A549 (cell line): Measurements from ENCODE around the gene PTPRN2.

Source experiments
- CEBPB ChIP-seq, 2 experiments: fragments of >200 bp in 1 of 2; sonication (Bioruptor Twin) in 1 of 2; formaldehyde crosslinking in 1 of 2; IDR thresholded peaks; 2 replicates each; pipeline ENCODE4 v1.6.1; 2012 to 2016
- GATA3 ChIP-seq: IDR thresholded peaks from 2 replicates; pipeline ENCODE4 v1.6.1; 2012; ENCODE audit warnings: borderline replicate concordance
- HDAC2 ChIP-seq: fragments of 200-600 bp; sonication (generic); IDR thresholded peaks from 2 replicates; pipeline ENCODE4 v1.6.1; 2016
- ZFP36 ChIP-seq: fragments of 450-650 bp; IDR thresholded peaks from 2 replicates; pipeline ENCODE4 v1.6.1; 2014; ENCODE audit warnings: borderline replicate concordance; ENCODE audit not compliant: partially characterized antibody
- TF ChIP-seq, protein P1 (sequence below): fragments of 250-450 bp; sonication (Bioruptor Pico); IDR thresholded peaks from 2 replicates; pipeline ENCODE4 v1.5.0; 2021; ENCODE audit warnings: mild to moderate bottlenecking, moderate library complexity, borderline replicate concordance
- TF ChIP-seq, protein P2 (sequence below): fragments of >200 bp; sonication (Bioruptor Twin); formaldehyde crosslinking; IDR thresholded peaks from 3 replicates; pipeline ENCODE4 v1.5.1; 2016
- TF ChIP-seq, protein P3 (sequence below): IDR thresholded peaks from 2 replicates; pipeline ENCODE4 v1.6.1; 2012

DNA sequence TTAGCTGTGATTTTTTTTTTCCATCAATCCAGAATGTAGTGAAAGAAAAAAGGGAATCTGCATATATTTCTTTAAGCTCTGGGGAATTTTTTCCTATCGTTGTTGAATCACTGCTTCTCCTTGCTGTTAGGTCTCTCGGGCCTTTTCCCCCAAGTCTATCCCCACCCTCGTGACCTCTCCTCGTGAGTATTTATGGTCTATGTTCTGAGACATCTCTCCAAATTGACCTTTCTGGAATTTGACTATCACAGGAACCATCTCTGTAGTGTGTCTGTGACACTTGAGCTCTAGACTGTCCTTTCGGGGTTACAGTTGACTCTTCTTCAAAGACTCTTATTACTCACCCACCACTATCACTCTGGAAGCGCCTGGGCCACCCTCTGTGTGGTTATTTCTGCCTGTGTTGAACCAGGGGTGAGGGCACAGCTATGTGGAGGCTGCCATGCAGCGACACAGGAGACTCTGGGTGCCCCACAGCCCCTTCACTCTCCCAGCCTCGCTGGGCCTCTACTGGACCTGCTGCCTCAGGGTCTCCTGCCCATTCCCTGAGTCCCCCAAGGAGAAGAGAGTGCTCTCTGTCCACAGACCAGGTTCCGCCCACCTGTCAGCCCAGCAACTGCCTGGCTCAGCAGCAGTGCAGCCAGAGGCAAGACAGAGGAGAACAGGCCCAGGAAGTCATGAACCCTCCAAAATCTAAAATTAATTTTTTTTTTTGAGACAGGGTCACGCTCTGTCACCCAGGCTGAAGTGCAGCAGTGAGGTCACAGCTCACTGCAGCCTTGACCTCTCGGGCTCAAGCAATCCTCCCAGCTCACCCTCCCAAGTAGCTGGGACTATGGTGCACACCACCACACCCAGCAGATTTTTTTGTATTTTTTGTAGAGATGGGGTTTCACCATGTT is 45.7 kb upstream of the PTPRN2 start:
- TF ChIP-seq HDAC2, result no peak
- no peak for TF ChIP-seq GATA3
- TF ChIP-seq, protein P1, sequence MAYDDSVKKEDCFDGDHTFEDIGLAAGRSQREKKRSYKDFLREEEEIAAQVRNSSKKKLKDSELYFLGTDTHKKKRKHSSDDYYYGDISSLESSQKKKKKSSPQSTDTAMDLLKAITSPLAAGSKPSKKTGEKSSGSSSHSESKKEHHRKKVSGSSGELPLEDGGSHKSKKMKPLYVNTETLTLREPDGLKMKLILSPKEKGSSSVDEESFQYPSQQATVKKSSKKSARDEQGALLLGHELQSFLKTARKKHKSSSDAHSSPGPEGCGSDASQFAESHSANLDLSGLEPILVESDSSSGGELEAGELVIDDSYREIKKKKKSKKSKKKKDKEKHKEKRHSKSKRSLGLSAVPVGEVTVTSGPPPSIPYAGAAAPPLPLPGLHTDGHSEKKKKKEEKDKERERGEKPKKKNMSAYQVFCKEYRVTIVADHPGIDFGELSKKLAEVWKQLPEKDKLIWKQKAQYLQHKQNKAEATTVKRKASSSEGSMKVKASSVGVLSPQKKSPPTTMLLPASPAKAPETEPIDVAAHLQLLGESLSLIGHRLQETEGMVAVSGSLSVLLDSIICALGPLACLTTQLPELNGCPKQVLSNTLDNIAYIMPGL (CRISPR knock-in tag), result no peak
- TF ChIP-seq, protein P2, sequence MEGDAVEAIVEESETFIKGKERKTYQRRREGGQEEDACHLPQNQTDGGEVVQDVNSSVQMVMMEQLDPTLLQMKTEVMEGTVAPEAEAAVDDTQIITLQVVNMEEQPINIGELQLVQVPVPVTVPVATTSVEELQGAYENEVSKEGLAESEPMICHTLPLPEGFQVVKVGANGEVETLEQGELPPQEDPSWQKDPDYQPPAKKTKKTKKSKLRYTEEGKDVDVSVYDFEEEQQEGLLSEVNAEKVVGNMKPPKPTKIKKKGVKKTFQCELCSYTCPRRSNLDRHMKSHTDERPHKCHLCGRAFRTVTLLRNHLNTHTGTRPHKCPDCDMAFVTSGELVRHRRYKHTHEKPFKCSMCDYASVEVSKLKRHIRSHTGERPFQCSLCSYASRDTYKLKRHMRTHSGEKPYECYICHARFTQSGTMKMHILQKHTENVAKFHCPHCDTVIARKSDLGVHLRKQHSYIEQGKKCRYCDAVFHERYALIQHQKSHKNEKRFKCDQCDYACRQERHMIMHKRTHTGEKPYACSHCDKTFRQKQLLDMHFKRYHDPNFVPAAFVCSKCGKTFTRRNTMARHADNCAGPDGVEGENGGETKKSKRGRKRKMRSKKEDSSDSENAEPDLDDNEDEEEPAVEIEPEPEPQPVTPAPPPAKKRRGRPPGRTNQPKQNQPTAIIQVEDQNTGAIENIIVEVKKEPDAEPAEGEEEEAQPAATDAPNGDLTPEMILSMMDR, result no peak
- no peak for TF ChIP-seq ZFP36
- TF ChIP-seq, protein P3, sequence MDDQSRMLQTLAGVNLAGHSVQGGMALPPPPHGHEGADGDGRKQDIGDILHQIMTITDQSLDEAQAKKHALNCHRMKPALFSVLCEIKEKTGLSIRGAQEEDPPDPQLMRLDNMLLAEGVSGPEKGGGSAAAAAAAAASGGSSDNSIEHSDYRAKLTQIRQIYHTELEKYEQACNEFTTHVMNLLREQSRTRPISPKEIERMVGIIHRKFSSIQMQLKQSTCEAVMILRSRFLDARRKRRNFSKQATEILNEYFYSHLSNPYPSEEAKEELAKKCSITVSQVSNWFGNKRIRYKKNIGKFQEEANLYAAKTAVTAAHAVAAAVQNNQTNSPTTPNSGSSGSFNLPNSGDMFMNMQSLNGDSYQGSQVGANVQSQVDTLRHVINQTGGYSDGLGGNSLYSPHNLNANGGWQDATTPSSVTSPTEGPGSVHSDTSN, result no peak
- no peak for TF ChIP-seq CEBPB (IDR thresholded peaks at IDR 0.05)
